ENCODE results near the gene TSNAX. TPM values are rescaled to one million over a fixed set of nuclear protein-coding genes. Genes with fewer than 3 reads are reported as not detected.

The TSNAX gene, protein sequence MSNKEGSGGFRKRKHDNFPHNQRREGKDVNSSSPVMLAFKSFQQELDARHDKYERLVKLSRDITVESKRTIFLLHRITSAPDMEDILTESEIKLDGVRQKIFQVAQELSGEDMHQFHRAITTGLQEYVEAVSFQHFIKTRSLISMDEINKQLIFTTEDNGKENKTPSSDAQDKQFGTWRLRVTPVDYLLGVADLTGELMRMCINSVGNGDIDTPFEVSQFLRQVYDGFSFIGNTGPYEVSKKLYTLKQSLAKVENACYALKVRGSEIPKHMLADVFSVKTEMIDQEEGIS
- 30.8 TPM for polyA plus RNA-seq (2013, experiment 1 of 2)
- polyA plus RNA-seq (2013, experiment 2 of 2): 32.5 TPM

DNA sequence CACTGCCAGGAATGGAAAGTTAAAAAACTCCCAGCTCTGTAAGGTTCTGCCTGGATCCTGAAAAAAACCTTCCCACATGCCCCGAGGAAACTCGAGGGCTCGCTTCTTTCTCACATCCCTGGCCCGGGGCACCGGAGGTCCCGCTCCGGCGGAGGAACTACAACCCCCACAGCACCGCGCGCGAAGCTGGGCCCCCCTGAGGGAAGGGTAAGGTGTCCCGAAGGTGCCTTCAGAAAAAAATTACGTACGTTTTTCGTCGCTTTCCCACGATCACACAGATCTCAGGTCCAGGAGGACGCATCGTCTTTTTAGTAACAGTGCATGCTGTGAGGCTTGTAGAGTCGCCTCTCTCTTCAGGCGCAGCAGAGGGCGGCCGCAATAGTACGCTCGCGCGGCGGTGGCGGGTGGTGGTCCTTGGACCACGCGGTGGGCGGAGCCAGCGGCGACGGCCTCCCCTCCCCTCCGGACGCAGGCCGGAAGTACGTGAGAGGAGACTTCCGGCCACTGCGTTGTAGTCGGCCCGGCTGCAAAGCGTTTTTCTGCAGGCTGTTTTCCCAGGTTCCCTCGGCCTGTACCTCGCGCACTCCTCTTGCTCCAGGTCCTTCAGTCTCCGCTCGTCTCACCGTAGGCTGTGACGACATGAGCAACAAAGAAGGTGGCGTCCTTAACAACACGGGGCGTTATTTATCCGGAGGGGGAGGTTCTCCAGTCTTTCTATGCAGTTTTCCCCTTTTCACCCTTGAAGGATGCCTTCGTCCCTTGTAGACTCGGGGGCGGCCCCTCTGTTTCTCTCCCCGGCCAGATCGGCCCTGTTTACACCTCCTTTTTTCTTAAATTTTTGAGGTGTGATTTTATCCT is at the start of gene TSNAX:
Gene TSNAX (plus strand): TSS at position 498 of the 858 bp plus-strand sequence. CDS start 142 bp downstream, at position 640.
- H3K9ac ChIP-seq (ENCODE audit: low read depth, low read length): peak within 1 kb of the TSS; percentile 90
- peaks cover 26% of the 10 kb centered on the region for H3K36me3 ChIP-seq (ENCODE audit: insufficient read depth, low read length)
- peak within 1 kb of the TSS; percentile 91 for H3K27ac ChIP-seq (ENCODE audit: low read depth, low read length)
- peak within 1 kb of the TSS; percentile 82 for H3K4me3 ChIP-seq (ENCODE audit: low read length)
- peaks cover 13% of the 10 kb centered on the region for H3K4me1 ChIP-seq (ENCODE audit: insufficient read depth, low read length)
- no peaks in the 10 kb centered on the region for H3K9me3 ChIP-seq (ENCODE audit: insufficient read depth, low read depth, low read length)
- under 1% methylated on average over 58 of the region's 61 CpGs for WGBS
- no peaks in the 10 kb centered on the region for H3K27me3 ChIP-seq (ENCODE audit: insufficient read depth, low read length)

DNA sequence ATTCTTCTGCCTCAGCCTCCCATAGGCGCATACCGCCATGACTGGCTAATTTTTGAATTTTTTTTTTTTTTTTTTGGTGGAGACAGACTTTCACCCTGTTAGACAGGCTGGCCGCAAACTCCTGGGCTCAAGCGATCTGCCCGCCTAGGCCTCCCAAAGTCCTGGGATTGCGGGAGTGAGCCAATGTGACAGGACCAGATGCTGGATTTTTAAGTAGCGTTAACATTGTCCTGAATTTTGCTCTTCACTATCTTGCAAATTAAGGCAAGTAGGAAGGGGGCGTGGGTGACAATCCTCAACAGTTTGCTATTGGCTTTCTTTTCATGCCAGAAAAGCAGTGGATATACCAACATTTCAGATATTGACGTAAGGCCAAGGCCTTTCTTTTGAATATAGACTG is 49.7 kb upstream of the TSNAX start:
- WGBS: 54% methylated on average over 9 of the region's 9 CpGs
- H3K4me3 ChIP-seq (ENCODE audit: low read length): no peak overlapping the region
- no peak overlapping the region; the same call in 1 of the 2 replicates for H3K27ac ChIP-seq (ENCODE audit: low read depth, low read length)
- no peaks in the 10 kb centered on the region for H3K27me3 ChIP-seq (ENCODE audit: insufficient read depth, low read length)
- no peaks in the 10 kb centered on the region for H3K9me3 ChIP-seq (ENCODE audit: insufficient read depth, low read depth, low read length)
- no peak overlapping the region for H3K9ac ChIP-seq (ENCODE audit: low read depth, low read length)
- no peaks in the 10 kb centered on the region for H3K36me3 ChIP-seq (ENCODE audit: insufficient read depth, low read length)
- peaks cover 11% of the 10 kb centered on the region for H3K4me1 ChIP-seq (ENCODE audit: insufficient read depth, low read length)

DNA sequence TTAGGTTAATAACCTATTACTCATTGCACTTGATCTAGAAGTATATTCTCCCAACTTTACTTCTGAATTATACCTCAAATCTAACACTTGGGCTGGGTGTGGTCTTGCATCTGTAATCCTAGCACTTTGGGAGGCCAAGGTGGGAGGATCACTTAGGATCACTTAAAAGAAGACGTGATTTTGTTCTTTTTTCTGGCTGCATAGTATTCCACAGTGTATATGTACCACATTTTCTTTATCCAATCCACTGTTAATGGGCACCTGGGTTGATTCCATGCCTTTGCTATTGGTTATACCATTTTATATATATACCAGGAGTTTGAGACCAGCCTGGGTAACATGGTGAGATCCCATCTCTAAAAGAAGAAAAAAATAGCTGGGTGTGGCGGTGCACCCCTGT is 48.5 kb upstream of the TSNAX start:
- H3K4me1 ChIP-seq (ENCODE audit: insufficient read depth, low read length): peaks cover 11% of the 10 kb centered on the region
- H3K9ac ChIP-seq (ENCODE audit: low read depth, low read length): no peak overlapping the region
- 98% methylated on average over 2 of the region's 2 CpGs for WGBS
- no peaks in the 10 kb centered on the region for H3K9me3 ChIP-seq (ENCODE audit: insufficient read depth, low read depth, low read length)
- no peak overlapping the region for H3K27ac ChIP-seq (ENCODE audit: low read depth, low read length)
- no peaks in the 10 kb centered on the region for H3K27me3 ChIP-seq (ENCODE audit: insufficient read depth, low read length)
- no peak overlapping the region for H3K4me3 ChIP-seq (ENCODE audit: low read length)
- no peaks in the 10 kb centered on the region for H3K36me3 ChIP-seq (ENCODE audit: insufficient read depth, low read length)

DNA sequence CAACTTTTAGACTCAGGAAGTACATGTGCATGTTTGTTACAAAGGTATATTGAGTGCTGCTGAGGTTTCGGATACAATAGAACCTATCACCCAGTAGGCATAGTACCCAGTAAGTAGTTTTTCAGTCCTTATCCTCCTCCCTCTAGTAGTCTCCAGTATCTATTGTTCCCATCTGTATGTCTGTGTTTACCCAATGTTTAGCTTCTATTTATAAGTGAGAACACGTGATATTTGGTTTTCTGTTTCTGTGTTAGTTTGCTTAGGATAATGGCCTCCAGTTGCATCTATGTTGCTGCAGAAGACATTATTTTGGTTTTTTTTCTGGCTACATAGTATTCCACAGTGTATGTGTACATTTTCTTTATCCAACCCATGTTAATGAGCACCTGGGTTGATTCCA is 47.2 kb upstream of the TSNAX start:
- Histone ChIP-seq H3K4me3 (ENCODE audit: low read length) (no peak overlapping the region), H3K9ac (ENCODE audit: low read depth, low read length) (no peak overlapping the region), H3K27me3 (ENCODE audit: insufficient read depth, low read length) (no peaks in the 10 kb centered on the region), H3K4me1 (ENCODE audit: insufficient read depth, low read length) (peaks cover 11% of the 10 kb centered on the region), H3K9me3 (ENCODE audit: insufficient read depth, low read depth, low read length) (no peaks in the 10 kb centered on the region), H3K36me3 (ENCODE audit: insufficient read depth, low read length) (no peaks in the 10 kb centered on the region), H3K27ac (ENCODE audit: low read depth, low read length) (no peak overlapping the region)
- 86% methylated on average over 2 of the region's 2 CpGs for WGBS

DNA sequence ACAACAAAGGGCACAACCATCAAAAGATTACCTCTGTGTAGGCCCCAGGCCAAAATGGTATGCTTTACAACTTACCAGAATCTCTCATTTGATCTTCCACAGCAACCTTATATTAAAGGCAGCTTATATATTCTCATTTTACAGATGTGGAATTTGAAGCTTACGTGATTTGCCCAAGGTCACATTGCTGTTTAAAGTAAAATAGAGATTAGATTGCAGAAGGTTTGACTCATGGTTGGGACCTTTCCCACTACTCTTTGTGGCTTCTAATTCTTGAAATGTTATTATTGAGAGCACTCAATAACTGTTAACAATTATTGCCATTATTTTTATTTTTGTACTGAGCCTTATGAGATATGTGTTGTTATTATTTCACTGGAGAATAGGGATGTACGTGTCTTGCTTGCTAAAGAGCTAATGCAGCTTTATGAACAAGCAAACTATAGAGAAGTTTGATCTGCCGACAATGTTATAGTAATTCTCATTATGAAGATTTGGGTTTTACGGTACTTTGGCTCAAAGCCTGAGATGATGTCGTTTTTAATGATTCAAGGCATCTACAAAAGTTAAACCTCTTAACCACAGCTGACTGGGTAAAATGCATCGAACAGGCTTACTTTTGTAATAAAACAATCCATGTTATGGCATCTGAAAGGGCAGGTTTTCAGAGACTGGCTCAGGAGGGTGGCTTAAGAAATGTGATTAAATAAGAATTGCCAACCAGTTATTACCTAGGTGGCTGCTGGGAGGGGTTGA is 43.3 kb upstream of the TSNAX start:
- Histone ChIP-seq H3K9me3 (ENCODE audit: insufficient read depth, low read depth, low read length) (no peaks in the 10 kb centered on the region), H3K9ac (ENCODE audit: low read depth, low read length) (no peak overlapping the region), H3K27ac (ENCODE audit: low read depth, low read length) (no peak overlapping the region), H3K4me1 (ENCODE audit: insufficient read depth, low read length) (no peaks in the 10 kb centered on the region), H3K4me3 (ENCODE audit: low read length) (no peak overlapping the region), H3K36me3 (ENCODE audit: insufficient read depth, low read length) (no peaks in the 10 kb centered on the region), H3K27me3 (ENCODE audit: insufficient read depth, low read length) (no peaks in the 10 kb centered on the region)
- whole genome bisulfite sequencing: 98% methylated on average over 6 of the region's 6 CpGs

DNA sequence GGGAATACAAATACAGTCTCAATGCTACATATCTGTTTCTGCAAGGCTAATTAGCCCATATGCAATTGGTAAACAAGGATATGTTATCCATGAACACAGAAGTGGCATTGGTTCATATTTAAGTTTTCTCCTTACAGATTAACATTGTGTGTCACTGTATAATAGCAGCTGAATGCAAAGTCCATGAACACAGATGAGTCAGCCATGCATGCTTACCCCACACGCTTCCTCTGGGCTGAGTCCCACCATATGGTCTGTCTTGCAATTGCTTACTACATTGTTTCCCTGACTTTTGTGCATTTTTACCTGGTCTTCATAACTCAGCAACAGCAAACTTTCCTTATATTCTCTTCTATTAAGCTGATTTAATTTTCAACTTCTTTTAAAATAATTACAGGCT is 41.5 kb upstream of the TSNAX start:
- no peak overlapping the region for H3K27ac ChIP-seq (ENCODE audit: low read depth, low read length)
- H3K9ac ChIP-seq (ENCODE audit: low read depth, low read length): no peak overlapping the region
- H3K27me3 ChIP-seq (ENCODE audit: insufficient read depth, low read length): no peaks in the 10 kb centered on the region
- H3K9me3 ChIP-seq (ENCODE audit: insufficient read depth, low read depth, low read length): no peaks in the 10 kb centered on the region
- H3K4me1 ChIP-seq (ENCODE audit: insufficient read depth, low read length): no peaks in the 10 kb centered on the region
- no peak overlapping the region for H3K4me3 ChIP-seq (ENCODE audit: low read length)
- 94% methylated on average over 1 of the region's 1 CpG for WGBS
- H3K36me3 ChIP-seq (ENCODE audit: insufficient read depth, low read length): no peaks in the 10 kb centered on the region

DNA sequence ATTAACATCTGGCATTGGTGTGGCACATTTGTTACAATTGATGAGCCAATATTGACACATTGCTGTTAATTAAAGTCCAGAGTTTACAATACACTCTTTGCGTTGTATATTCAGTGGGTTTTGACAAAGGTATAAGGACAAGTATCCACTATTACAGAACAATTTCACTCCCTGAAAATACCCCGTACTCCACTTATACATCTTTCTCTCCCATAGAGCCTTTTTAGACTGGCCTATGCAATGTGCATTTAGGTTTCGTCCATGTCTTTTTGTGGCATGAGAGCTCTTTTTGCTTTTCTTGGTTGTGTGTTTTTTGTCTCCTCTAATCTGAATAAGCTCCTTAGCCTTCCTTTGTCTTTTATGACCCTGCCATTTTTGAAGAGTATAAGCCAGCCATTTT is 40.6 kb upstream of the TSNAX start:
- Histone ChIP-seq H3K4me3 (ENCODE audit: low read length) (no peak overlapping the region), H3K4me1 (ENCODE audit: insufficient read depth, low read length) (no peaks in the 10 kb centered on the region; the same call in 1 of the 2 replicates), H3K36me3 (ENCODE audit: insufficient read depth, low read length) (no peaks in the 10 kb centered on the region), H3K27ac (ENCODE audit: low read depth, low read length) (no peak overlapping the region), H3K27me3 (ENCODE audit: insufficient read depth, low read length) (no peaks in the 10 kb centered on the region), H3K9me3 (ENCODE audit: insufficient read depth, low read depth, low read length) (no peaks in the 10 kb centered on the region), H3K9ac (ENCODE audit: low read depth, low read length) (no peak overlapping the region)
- 100% methylated on average over 3 of the region's 3 CpGs for WGBS

DNA sequence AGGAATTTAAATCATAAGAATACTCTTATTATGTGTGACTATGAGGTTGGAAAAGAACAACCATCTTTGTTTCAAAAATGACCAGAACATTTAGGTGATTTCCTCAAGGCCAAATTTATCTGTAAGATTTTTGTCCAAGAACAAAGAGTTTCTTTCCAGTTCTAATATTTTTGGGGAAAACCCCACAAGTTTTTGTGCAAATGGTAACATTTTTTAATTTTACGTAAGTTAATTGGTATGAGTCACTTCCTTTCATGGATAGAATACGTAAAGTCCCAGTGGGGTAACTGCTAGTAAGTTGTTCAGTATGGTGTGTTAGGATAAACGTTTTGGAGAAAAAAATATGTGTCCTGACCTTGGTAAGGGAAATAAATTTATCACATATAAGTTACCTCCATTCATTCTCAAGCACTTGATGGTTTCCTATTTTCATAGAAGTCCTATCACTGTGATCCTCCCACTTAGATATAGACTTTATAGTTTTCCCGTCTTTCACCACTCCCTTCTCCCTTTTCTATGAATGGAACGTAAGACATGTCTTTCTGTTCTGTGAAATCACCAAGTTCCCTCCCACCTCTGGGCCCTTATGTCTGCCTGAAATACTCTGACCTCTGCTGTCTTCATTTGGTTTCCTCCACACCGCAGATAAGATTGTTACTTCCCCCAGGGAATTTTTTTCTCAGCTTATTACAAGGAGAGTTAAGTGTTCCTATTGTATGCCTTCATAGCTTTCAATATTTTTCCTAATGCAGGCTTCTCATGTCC is 34.9 kb upstream of the TSNAX start:
- Histone ChIP-seq H3K4me1 (ENCODE audit: insufficient read depth, low read length) (no peaks in the 10 kb centered on the region; the same call in 1 of the 2 replicates), H3K9me3 (ENCODE audit: insufficient read depth, low read depth, low read length) (peaks cover 12% of the 10 kb centered on the region; the same call in 1 of the 2 replicates), H3K36me3 (ENCODE audit: insufficient read depth, low read length) (no peaks in the 10 kb centered on the region), H3K9ac (ENCODE audit: low read depth, low read length) (no peak overlapping the region), H3K4me3 (ENCODE audit: low read length) (no peak overlapping the region), H3K27me3 (ENCODE audit: insufficient read depth, low read length) (no peaks in the 10 kb centered on the region), H3K27ac (ENCODE audit: low read depth, low read length) (no peak overlapping the region)
- WGBS: 85% methylated on average over 6 of the region's 6 CpGs

DNA sequence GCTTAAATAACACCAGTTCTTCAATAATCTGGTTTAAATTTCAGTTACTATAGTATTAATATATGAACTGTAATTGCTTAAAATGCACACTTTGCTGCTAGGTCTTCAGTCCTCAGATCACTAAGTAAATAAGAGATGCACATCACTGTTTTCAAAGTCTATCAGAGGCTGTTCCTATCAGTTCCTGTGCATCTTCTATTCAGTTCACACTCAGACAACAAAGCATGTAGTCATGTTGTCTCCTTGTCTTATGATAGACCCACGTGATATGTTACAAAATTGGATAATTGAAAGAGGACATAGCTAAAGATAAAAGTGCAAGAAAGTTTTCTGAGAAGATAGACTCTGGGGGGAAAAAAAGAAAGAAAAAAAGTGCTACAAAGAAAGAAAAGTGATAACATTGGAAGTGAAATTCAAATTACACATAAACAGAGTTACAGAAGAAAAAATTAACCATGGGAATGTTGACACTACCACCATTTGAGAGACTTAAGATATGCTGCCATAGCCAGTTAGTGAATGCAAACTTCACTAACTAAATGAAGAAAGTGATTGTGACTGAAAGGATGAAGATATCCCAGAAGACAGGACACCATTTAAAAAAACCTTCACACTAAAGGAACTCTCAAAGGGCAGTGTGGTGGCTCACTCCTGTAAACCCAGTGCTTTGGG is 33.9 kb upstream of the TSNAX start:
- H3K27me3 ChIP-seq (ENCODE audit: insufficient read depth, low read length): no peaks in the 10 kb centered on the region
- peaks cover 21% of the 10 kb centered on the region for H3K9me3 ChIP-seq (ENCODE audit: insufficient read depth, low read depth, low read length)
- H3K9ac ChIP-seq (ENCODE audit: low read depth, low read length): no peak overlapping the region
- WGBS: 91% methylated on average over 1 of the region's 1 CpG
- H3K4me1 ChIP-seq (ENCODE audit: insufficient read depth, low read length): no peaks in the 10 kb centered on the region; the same call in 1 of the 2 replicates
- no peak overlapping the region for H3K27ac ChIP-seq (ENCODE audit: low read depth, low read length)
- no peak overlapping the region for H3K4me3 ChIP-seq (ENCODE audit: low read length)
- H3K36me3 ChIP-seq (ENCODE audit: insufficient read depth, low read length): no peaks in the 10 kb centered on the region

DNA sequence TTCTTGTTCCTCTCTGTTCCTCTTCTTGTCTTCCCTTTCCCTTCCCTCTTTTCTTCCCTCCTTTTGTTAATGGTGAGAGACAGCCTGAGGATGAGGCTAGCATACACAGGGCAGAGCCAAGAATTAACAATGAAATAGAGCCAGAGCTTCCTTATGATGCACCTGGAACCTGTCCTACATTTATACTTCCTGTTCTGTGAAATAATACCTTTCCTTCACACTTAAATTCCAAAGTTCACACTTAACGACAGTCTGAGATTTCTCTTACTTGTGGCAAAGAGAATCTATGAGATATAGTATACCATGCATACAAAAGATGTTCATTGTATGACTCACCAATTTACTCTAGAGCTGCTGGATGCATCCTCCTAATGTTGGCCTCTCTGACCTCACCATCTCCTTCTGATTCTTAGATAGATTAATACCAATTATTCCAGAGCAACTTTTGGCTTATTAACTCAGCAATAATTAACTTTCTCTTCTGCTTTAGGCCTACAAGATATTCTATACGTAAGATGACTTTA is 30.8 kb upstream of the TSNAX start:
- no peaks in the 10 kb centered on the region for H3K27me3 ChIP-seq (ENCODE audit: insufficient read depth, low read length)
- no peaks in the 10 kb centered on the region; the same call in 1 of the 2 replicates for H3K4me1 ChIP-seq (ENCODE audit: insufficient read depth, low read length)
- H3K4me3 ChIP-seq (ENCODE audit: low read length): no peak overlapping the region
- H3K27ac ChIP-seq (ENCODE audit: low read depth, low read length): no peak overlapping the region
- no CpG with 5 or more reads among the region's 2 CpGs for WGBS
- H3K9ac ChIP-seq (ENCODE audit: low read depth, low read length): no peak overlapping the region
- H3K9me3 ChIP-seq (ENCODE audit: insufficient read depth, low read depth, low read length): peaks cover 29% of the 10 kb centered on the region
- H3K36me3 ChIP-seq (ENCODE audit: insufficient read depth, low read length): no peaks in the 10 kb centered on the region
